Neutrophil (primary cell): ENCODE data around the gene AKR1A1.
"Not testable (repeated sequence)": the region's sequence is repeated elsewhere in the genome, so short reads cannot be mapped to it uniquely, and the experiment has no call there.

Source experiments
- H3K27ac ChIP-seq: fragments of 200-600 bp; sonication (generic); 2 replicates; pipeline ENCODE4 v1.5.1; 2016; ENCODE audit warnings: mild to moderate bottlenecking, moderate library complexity
- H3K27me3 ChIP-seq: fragments of 200-600 bp; sonication (generic); 2 replicates; pipeline ENCODE4 v1.6.0; 2016; ENCODE audit warnings: mild to moderate bottlenecking
- H3K36me3 ChIP-seq: fragments of 200-600 bp; sonication (generic); 2 replicates; pipeline ENCODE4 v1.5.1; 2017
- H3K4me1 ChIP-seq, 2 experiments: fragments of 200-600 bp in 1 of 2; sonication (generic) in 1 of 2; 1 replicate in 1 of 2; 2 replicates in 1 of 2; pipeline versions ENCODE4 v1.5.1 to v1.6.1; 2013 to 2016; ENCODE audit warnings: low read depth in 1 of 2, low read length in 1 of 2, mild to moderate bottlenecking in 1 of 2, moderate library complexity in 1 of 2; ENCODE audit not compliant: control insufficient read depth in 1 of 2, insufficient read depth in 1 of 2
- H3K4me3 ChIP-seq, 2 experiments: fragments of 200-600 bp in 1 of 2; sonication (generic) in 1 of 2; 1 replicate in 1 of 2; 2 replicates in 1 of 2; pipeline ENCODE4 v1.5.1; 2013 to 2016; ENCODE audit warnings: low read depth in 1 of 2, low read length in 1 of 2, mild to moderate bottlenecking in 1 of 2, moderate library complexity in 1 of 2
- H3K9me3 ChIP-seq: fragments of 200-600 bp; sonication (generic); 2 replicates; pipeline ENCODE4 v1.5.1; 2016
- CTCF ChIP-seq: fragments of 200-600 bp; sonication (generic); IDR thresholded peaks from 2 replicates; pipeline ENCODE4 v1.5.1; 2016; ENCODE audit warnings: antibody characterized with exemption

Gene AKR1A1

GRCh38 chr1:45586769-45587168 lies 36.1 kb downstream of the AKR1A1 start:
- no peak for TF ChIP-seq CTCF
- Histone ChIP-seq H3K36me3 (no peaks in the 10 kb centered on the region), H3K27me3 (no peaks in the 10 kb centered on the region), H3K27ac (peak overlapping the region; percentile 46), H3K9me3 (no peaks in the 10 kb centered on the region), H3K4me3 (no peak overlapping the region), H3K4me1 (peaks cover 37 to 39% of the 10 kb centered on the region in 2 experiments)

GRCh38 chr1:45589861-45590260 lies 39.2 kb downstream of the AKR1A1 start:
- H3K9me3 ChIP-seq = no peaks in the 10 kb centered on the region
- no peaks in the 10 kb centered on the region for H3K36me3 ChIP-seq
- H3K27me3 ChIP-seq = no peaks in the 10 kb centered on the region
- peaks cover 17 to 20% of the 10 kb centered on the region in 2 experiments for H3K4me1 ChIP-seq
- H3K27ac ChIP-seq = no peak overlapping the region
- no peak for TF ChIP-seq CTCF
- H3K4me3 ChIP-seq = no peak overlapping the region

GRCh38 chr1:45594412-45594811 lies 43.8 kb downstream of the AKR1A1 start:
- H3K4me3 ChIP-seq = no peak overlapping the region
- TF ChIP-seq CTCF = no peak
- no peaks in the 10 kb centered on the region for H3K27me3 ChIP-seq
- no peak overlapping the region for H3K27ac ChIP-seq
- H3K4me1 ChIP-seq = no peaks in the 10 kb centered on the region
- no peaks in the 10 kb centered on the region for H3K36me3 ChIP-seq
- no peaks in the 10 kb centered on the region for H3K9me3 ChIP-seq

GRCh38 chr1:45596765-45597164 lies 46.1 kb downstream of the AKR1A1 start:
- not testable (repeated sequence) for H3K9me3 ChIP-seq, H3K4me3 ChIP-seq, H3K27ac ChIP-seq, H3K36me3 ChIP-seq, H3K27me3 ChIP-seq, H3K4me1 ChIP-seq

- no peak for TF ChIP-seq CTCF
- Histone ChIP-seq H3K27me3 (no peaks in the 10 kb centered on the region), H3K36me3 (no peaks in the 10 kb centered on the region), H3K27ac (no peak overlapping the region), H3K4me1 (peaks cover 25 to 26% of the 10 kb centered on the region in 2 experiments), H3K9me3 (no peaks in the 10 kb centered on the region), H3K4me3 (no peak overlapping the region)
Observed at GRCh38 chr1:45604239-45604638, 53.6 kb downstream of the AKR1A1 start.

GRCh38 chr1:45607404-45608074 lies 56.9 kb downstream of the AKR1A1 start:
- Histone ChIP-seq H3K4me3 (peak overlapping the region in 1 of 2 experiments; percentile 40), H3K36me3 (no peaks in the 10 kb centered on the region), H3K9me3 (no peaks in the 10 kb centered on the region), H3K27ac (peak overlapping the region; percentile 74), H3K27me3 (no peaks in the 10 kb centered on the region), H3K4me1 (peaks cover 27 to 28% of the 10 kb centered on the region in 2 experiments)
- TF ChIP-seq CTCF = no peak
